Breast epithelium (tissue), 4 donors: ENCODE results near the gene OGDHL. TPM values are rescaled to one million over a fixed set of nuclear protein-coding genes. Genes with fewer than 3 reads are reported as not detected.

Experiments
- DNase-seq, 2 donors: peaks; one replicate each; pipeline ENCODE4 v3.0.0-alpha.2; 2019; ENCODE audit warnings: low spot score in 2 of 2
- H3K27ac ChIP-seq, 2 donors: fragments of 200-600 bp; sonication (generic) in 1 of 2; one replicate each; pipeline ENCODE4 v1.5.1; 2016 to 2019; ENCODE audit warnings: mild to moderate bottlenecking in 1 of 2
- H3K27me3 ChIP-seq, 2 donors: fragments of 200-600 bp; sonication (generic) in 1 of 2; one replicate each; pipeline versions ENCODE4 v1.5.1 to v1.6.0; 2017 to 2019; ENCODE audit warnings: control low read depth in 1 of 2, mild to moderate bottlenecking in 1 of 2
- H3K36me3 ChIP-seq: fragments of 200-600 bp; one replicate; pipeline ENCODE4 v1.5.1; 2019
- H3K4me1 ChIP-seq, 2 donors: fragments of 200-600 bp; sonication (generic); one replicate each; pipeline ENCODE4 v1.5.1; 2016 to 2019; ENCODE audit warnings: control low read depth in 1 of 2
- H3K4me3 ChIP-seq, 3 donors: fragments of 200-600 bp; sonication (generic); 1 replicate in 2 of 3; 2 replicates in 1 of 3; pipeline ENCODE4 v1.5.1; 2016 to 2019; ENCODE audit warnings: mild to moderate bottlenecking in 3 of 3, moderate library complexity in 2 of 3
- H3K9me3 ChIP-seq, 2 donors: fragments of 200-600 bp; sonication (generic) in 1 of 2; one replicate each; pipeline ENCODE4 v1.5.1; 2016 to 2019; ENCODE audit warnings: control low read depth in 1 of 2
- CTCF ChIP-seq, 3 donors: fragments of 450-650 bp; IDR thresholded peaks; one replicate each; pipeline ENCODE4 v1.5.1; 2016 to 2017; ENCODE audit warnings: antibody characterized with exemption in 3 of 3, mild to moderate bottlenecking in 3 of 3, moderate library complexity in 3 of 3
- POLR2A ChIP-seq: fragments of 450-650 bp; IDR thresholded peaks from one replicate; pipeline ENCODE4 v1.6.1; 2016; ENCODE audit warnings: antibody characterized with exemption, mild to moderate bottlenecking, moderate library complexity
- POLR2AphosphoS5 ChIP-seq, 3 donors: sonication (generic); formaldehyde crosslinking; IDR thresholded peaks; one replicate each; pipeline ENCODE4 v1.6.1; 2017; ENCODE audit warnings: antibody characterized with exemption in 3 of 3
- intact Hi-C: fragments of 100-400 bp; cut with DNase I; formaldehyde crosslinking; loops from one replicate; pipeline ENCODE4 v1.15.1; 2023; ENCODE audit warnings: low total_unique reads
- total RNA-seq, 3 donors: library from RNA; depleted of rRNA; stranded (reverse); fragments of >200 nt; gene quantifications; one replicate each; pipeline ENCODE4 v1.1.0, GENCODE V29; 2016

OGDHL gene
- total RNA-seq, 3 donors from 2014 or later: not detected

- no peak overlapping the region for H3K4me3 ChIP-seq
- DNase-seq: no peak
- intact Hi-C loops: no loop called here
- no peak overlapping the region for H3K27ac ChIP-seq
- TF ChIP-seq POLR2A (no peak), CTCF (IDR thresholded peaks at IDR 0.05) (no peak), POLR2AphosphoS5 (IDR thresholded peaks at IDR 0.05) (no peak)
- H3K9me3 ChIP-seq: peaks cover 8 to 12% of the 10 kb centered on the region in 2 donors
- peaks cover 0 to 8% of the 10 kb centered on the region in 2 donors for H3K27me3 ChIP-seq
- H3K36me3 ChIP-seq: no peaks in the 10 kb centered on the region
- H3K4me1 ChIP-seq: no peaks in the 10 kb centered on the region
Observed at GRCh38 chr10:49713266-49713665, 48.9 kb downstream of the OGDHL start.

GRCh38 chr10:49711481-49711880 lies 50.6 kb downstream of the OGDHL start:
- H3K36me3 ChIP-seq: no peaks in the 10 kb centered on the region
- TF ChIP-seq POLR2AphosphoS5 (IDR thresholded peaks at IDR 0.05) (no peak), CTCF (IDR thresholded peaks at IDR 0.05) (no peak), POLR2A (no peak)
- H3K9me3 ChIP-seq: peaks cover 8 to 12% of the 10 kb centered on the region in 2 donors
- peaks cover 0 to 8% of the 10 kb centered on the region in 2 donors for H3K27me3 ChIP-seq
- intact Hi-C loops: no loop called here
- H3K4me3 ChIP-seq: no peak overlapping the region
- DNase-seq: no peak
- no peak overlapping the region for H3K27ac ChIP-seq
- H3K4me1 ChIP-seq: no peaks in the 10 kb centered on the region

GRCh38 chr10:49710966-49711365 lies 51.2 kb downstream of the OGDHL start:
- no peak for TF ChIP-seq POLR2AphosphoS5 (IDR thresholded peaks at IDR 0.05)
- no peak for TF ChIP-seq CTCF (IDR thresholded peaks at IDR 0.05)
- TF ChIP-seq POLR2A: no peak
- intact Hi-C loops: no loop called here
- Histone ChIP-seq H3K4me1 (no peaks in the 10 kb centered on the region), H3K4me3 (no peak overlapping the region), H3K27me3 (peaks cover 0 to 8% of the 10 kb centered on the region in 2 donors), H3K36me3 (no peaks in the 10 kb centered on the region), H3K9me3 (peaks cover 8 to 12% of the 10 kb centered on the region in 2 donors), H3K27ac (no peak overlapping the region)
- no peak for DNase-seq

- no peak for DNase-seq
- Histone ChIP-seq H3K4me3 (no peak overlapping the region), H3K9me3 (peaks cover 5 to 9% of the 10 kb centered on the region in 2 donors), H3K36me3 (no peaks in the 10 kb centered on the region), H3K27ac (no peak overlapping the region), H3K4me1 (no peaks in the 10 kb centered on the region), H3K27me3 (peaks cover 0 to 8% of the 10 kb centered on the region in 2 donors)
- TF ChIP-seq CTCF (IDR thresholded peaks at IDR 0.05) (no peak), POLR2AphosphoS5 (IDR thresholded peaks at IDR 0.05) (no peak), POLR2A (no peak)
- intact Hi-C loops: no loop called here
Observed at GRCh38 chr10:49709934-49710333, 52.2 kb downstream of the OGDHL start.

- no peaks in the 10 kb centered on the region for H3K4me1 ChIP-seq
- DNase-seq: no peak
- no peaks in the 10 kb centered on the region for H3K9me3 ChIP-seq
- H3K27ac ChIP-seq: no peak overlapping the region
- peaks cover 0 to 8% of the 10 kb centered on the region in 2 donors for H3K27me3 ChIP-seq
- H3K36me3 ChIP-seq: no peaks in the 10 kb centered on the region
- TF ChIP-seq CTCF (IDR thresholded peaks at IDR 0.05) (no peak), POLR2A (no peak)
- H3K4me3 ChIP-seq: no peak overlapping the region
- intact Hi-C loops: no loop called here
Observed at GRCh38 chr10:49707585-49707984, 54.5 kb downstream of the OGDHL start.
